Fibroblast of villous mesenchyme (primary cell): ENCODE results near the gene AIFM3. TPM values are rescaled to one million over a fixed set of nuclear protein-coding genes. Genes with fewer than 3 reads are reported as not detected.

Source experiments
- DNase-seq: peaks from one replicate; pipeline ENCODE4 v3.0.0-alpha.2; 2010; ENCODE audit warnings: low read depth
- H3K4me3 ChIP-seq: 2 replicates; pipeline ENCODE4 v1.5.1; 2011; ENCODE audit warnings: low read depth, mild to moderate bottlenecking, low read length
- CTCF ChIP-seq: IDR thresholded peaks from 2 replicates; pipeline ENCODE4 v1.5.1; 2012; ENCODE audit warnings: low read depth, mild to moderate bottlenecking, low read length; ENCODE audit not compliant: insufficient read depth
- total RNA-seq: library from RNA; depleted of rRNA; stranded (reverse); fragments of >200 nt; gene quantifications from 2 replicates; pipeline ENCODE4 v1.2.3, GENCODE V29; 2012

The AIFM3 gene
- total RNA-seq, 1 donor, result 0.43 TPM

DNA sequence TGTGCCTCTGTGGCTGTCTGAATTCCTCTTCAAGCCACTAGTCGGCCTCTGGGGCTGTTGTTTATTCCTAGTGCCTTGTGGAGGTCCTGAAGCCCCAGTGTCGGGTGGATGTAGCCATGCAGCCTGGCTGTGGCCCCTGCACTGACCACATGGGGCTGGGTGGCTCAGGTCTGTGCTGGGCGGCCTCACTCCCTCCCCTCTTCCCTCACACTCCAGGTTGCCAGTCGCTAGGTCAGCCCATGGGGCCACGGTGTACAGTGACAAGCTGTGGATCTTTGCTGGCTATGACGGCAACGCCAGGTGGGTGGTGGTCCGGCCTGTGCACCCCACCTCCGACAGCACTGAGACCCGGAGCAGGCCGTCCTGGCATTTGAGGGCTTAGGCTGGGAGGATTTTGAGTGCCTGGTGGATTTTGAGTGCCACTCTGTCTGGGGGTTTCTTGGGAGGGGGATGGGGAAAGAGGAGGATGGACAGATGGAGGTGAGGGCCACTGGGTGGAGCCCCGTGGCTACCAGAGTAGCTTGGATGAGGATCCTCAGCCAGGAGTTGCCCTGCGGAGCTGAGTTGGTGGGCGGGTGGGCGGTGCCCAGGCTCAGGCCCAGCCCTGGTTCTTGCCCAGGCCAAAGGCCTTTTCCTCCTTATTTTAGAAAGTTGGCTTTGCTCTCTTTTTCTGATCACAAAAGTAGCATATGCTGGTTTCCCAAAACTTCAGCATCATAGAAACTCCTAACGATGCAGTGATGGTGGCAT is 21.7 kb downstream of the AIFM3 start:
- no peak for TF ChIP-seq CTCF
- DNase-seq, result no peak
- H3K4me3 ChIP-seq, result no peak overlapping the region

DNA sequence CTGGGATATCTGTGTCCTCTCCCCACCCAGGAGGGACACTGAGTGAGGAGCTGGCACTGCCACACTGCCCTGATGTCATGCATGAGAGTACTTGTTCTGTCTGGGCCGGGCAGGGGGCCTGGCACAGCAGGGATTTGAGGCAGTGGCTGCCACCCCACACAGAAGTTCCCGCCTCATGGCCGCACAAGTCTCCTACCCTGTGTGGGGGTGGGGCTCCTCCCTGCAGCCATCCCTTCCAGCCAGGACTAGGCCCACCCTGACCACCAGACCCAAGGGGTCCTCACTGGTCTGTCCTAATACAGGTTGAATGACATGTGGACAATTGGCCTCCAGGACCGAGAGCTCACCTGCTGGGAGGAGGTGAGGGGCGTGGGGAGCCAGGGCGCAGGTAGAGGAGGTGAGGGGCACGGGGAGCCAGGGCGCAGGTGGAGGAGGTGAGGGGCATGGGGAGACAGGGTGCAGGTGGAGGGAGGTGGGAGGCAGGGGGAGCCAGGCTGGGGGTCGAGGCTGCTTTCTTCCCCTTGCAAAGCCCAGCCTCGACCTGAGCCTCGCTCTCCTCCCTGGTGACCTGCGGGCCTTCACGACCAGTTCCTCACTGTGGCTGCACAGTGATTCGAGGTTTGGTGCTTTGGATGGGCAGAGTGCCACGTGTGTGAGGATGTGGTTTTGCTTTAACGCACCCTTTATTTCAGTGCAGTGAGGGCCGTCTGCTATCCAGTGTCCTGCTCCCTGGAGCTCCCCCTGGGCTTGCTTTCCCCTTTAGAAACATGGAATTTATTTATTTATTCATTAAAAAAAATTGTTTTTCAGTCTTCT is 22.5 kb downstream of the AIFM3 start:
- no peak for DNase-seq
- no peak overlapping the region for H3K4me3 ChIP-seq
- TF ChIP-seq CTCF, result no peak

DNA sequence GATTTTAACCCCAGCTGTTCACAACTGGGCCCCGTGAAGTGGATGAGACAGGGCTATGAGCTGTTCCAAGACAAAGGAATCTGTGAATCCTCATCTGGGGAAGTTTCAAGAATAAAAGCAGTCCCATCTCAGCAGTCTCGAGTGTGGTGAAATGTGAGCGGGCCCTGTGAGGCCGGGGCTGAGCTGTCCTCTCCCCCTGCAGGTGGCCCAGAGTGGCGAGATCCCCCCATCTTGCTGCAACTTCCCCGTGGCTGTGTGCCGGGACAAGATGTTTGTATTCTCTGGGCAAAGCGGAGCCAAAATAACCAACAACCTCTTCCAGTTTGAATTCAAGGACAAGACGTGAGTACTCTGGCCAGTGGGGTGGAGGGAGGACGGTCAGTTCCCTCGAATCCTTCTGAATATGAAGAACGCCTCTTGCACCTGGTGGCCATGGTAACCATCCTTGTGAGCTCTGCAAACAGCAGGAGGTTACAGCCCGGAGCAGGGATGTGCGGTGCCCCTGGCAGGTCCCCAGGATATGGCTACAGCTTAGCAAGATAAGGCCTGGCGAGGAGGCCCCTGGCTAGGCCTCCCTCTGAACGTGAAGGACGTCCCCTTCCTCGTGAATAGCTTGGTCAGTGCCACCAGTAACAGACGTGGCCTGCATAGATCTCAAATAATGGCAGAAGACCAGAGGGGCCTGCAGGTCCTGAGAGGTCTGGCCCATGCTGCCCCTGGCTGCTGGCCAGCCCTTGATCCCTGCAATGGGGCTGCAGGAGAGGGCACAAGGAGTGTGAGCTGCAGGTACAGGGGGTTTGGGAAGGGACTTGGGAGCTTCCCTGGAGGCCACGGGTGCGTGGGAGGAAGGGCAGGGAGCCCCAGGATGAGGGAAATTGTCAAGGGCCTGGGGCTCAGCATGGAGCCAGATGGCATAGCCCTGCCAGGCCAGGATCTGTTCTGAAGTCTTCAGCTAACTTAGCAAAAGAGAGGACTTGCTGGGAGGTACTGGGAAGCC is 23.4 kb downstream of the AIFM3 start:
- H3K4me3 ChIP-seq, result no peak overlapping the region
- DNase-seq, result no peak
- TF ChIP-seq CTCF, result no peak

DNA sequence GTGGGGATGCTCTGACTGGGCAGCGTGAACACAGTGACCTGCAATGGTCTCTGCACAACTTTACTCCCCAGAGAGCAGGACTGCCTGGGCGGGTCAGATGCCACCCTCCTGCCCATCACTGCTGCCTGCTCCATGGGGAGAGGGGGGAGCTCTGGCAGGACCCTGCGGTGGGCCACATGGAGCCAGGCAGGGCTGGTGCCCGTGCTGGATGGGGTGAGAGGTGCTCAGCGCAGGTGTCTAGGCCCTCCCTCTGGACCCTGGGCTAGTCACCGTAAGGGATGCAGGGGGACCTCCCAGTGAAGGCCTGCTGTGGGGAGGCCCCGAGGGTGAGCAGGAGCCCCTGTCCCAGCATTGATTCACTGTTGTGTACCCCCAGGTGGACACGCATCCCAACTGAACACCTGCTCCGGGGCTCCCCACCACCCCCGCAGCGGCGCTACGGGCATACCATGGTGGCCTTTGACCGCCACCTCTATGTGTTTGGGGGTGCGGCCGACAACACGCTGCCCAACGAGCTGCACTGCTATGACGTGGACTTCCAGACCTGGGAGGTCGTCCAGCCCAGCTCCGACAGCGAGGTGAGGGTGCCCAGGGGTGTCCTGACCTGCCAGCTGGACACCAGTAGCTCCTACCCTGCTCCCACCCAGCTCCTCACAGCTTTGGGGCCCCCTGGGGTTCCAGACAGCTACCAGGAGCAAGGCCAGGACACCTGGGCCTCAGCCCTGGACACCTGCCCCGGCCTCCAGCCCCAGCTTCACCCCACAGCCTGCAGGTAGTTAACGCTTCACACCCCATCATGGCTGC is 24.4 kb downstream of the AIFM3 start:
- no peak for TF ChIP-seq CTCF
- no peak overlapping the region for H3K4me3 ChIP-seq
- DNase-seq, result no peak

- no peak for DNase-seq
- no peak for TF ChIP-seq CTCF
- H3K4me3 ChIP-seq, result no peak overlapping the region
These were observed 25.0 kb downstream of the AIFM3 start for GRCh38 chr22:20992056-20992442.
